Cardiac septum (tissue), 1 donor: Measurements from ENCODE around the gene WWP2. TPM values are rescaled to one million over a fixed set of nuclear protein-coding genes. Genes with fewer than 3 reads are reported as not detected.

Experiments
- DNase-seq: peaks from one replicate; pipeline ENCODE4 v3.0.0-alpha.2; 2020; ENCODE audit warnings: low spot score
- intact Hi-C: fragments of 100-400 bp; cut with DNase I; formaldehyde crosslinking; loops from one replicate; pipeline ENCODE4 v1.14.0; 2022
- total RNA-seq: library from RNA; stranded (reverse); fragmentation: NEBNext Ultra II Directional; extraction: Animal tissue kit (Norgen Biotek cat#: 25700); gene quantifications from one replicate; pipeline ENCODE4 v1.2.1, GENCODE V29; 2021
- donor health status: DM: no; HTN: no; CAD: no.

Gene WWP2
- total RNA-seq, 1 donor from 2014 or later, result 23.8 TPM

GRCh38 chr16:69870761-69871160 is 108.6 kb downstream of the WWP2 start:
- no peak for DNase-seq
- intact Hi-C loops, result no loop called here

GRCh38 chr16:69871708-69872107 is 109.6 kb downstream of the WWP2 start:
- DNase-seq, result no peak
- intact Hi-C loops, result no loop called here

DNA sequence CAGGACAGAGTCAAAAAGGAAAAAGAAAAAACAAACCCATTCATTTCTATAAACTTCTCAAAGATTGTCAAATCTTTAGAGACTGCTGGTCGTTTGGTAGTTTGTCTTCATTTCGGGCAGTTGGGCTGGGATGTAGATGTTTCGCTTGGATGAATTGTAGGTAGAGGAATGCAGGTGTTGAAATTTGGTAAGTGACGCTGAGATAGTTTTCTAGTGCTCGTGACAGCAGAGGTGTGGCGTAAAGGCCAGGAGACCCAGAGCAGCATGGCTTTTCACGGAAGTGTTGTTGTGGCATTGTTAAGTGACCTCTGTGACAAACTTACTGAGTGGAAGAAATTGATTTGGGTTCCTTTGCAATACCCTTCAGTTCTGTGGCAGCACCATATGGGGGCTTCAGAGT is 110.8 kb downstream of the WWP2 start:
- intact Hi-C loops, result no loop called here

DNA sequence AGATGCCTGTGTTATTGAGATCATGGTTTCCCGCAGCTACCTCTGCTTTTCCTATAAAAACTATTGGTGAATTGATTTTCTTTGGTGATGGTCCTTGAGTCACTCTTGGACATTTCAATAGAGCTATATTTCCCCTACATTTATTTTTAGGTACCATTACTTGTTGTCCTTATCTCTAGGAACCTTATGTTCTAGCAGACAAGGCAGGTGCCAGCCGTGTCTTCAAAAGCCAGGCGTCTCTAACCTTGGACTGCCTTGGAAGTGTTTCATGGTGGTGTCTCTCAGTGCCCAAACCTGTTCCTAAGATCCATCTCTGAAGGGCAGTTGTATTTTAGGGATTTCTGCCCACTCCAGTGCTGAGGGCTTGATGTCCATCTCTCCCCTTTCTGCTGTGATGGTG is 111.7 kb downstream of the WWP2 start:
- DNase-seq, result no peak
- intact Hi-C loops, result no loop called here

More for the DNA sequence above, 110.8 kb downstream of the WWP2 start:
- DNase-seq, result no peak

DNA sequence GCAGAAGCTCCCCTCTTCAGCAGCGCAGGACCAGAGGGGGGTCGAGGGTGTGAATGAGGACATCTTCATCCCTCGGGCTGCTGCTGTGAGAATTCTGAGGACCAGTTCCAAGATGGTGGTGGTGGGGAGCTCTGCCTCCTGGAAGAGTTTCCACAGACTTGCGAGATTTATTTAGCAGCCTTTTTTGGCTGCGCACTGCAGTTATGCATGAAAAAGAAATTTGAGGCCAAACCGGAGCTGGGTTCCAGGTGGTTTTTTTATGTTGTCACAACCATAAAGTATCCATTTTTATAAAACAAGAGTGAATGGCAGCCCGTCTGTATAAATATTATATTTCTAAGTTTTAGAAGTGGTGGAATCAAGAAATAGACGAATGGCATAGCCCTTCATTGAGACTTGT is 112.1 kb downstream of the WWP2 start:
- DNase-seq, result no peak
- intact Hi-C loops, result no loop called here

DNA sequence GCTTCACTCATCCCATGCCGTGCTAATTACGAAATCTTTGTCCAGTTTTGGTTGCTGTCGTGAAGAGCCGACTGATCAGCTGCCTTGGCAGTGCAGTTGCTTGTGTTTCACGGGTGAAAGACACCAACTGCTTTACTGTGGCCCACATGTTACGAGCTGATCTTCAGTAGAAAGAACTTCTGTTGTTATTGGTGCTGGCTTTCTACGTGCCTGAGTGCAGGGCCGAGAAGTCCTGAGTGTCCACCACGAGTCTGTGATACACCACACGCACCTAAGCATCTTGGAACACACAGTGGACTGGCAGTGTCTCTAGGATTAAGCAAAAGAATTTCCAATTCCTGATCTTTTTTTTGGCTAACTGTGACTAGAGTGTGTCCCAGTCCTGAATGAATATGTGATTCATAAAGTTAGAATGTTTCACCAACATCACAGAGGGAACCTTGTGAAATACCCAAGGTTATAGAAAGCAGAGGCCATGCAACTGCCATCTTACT is 118.6 kb downstream of the WWP2 start:
- no peak for DNase-seq
- intact Hi-C loops, result no loop called here

DNA sequence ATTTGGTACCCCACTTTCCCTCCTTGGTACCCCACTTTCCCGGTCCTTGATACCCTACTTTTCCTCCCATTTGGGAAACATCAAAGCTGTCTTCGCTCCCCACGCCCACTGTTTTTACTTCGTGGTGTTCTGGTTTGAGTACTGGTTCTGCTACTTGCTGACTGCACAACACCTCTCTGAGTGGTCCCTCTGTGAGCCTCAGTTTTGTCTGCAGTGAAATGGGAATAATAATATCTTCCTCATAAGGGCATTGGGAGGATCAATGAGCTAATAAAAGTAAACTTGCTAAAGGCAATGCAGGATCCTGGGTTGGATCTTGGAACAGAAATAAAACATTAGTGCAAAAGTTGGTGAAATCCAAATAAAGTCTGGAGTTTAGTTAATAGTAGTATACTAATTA is 119.0 kb downstream of the WWP2 start:
- DNase-seq, result no peak
- intact Hi-C loops, result no loop called here

DNA sequence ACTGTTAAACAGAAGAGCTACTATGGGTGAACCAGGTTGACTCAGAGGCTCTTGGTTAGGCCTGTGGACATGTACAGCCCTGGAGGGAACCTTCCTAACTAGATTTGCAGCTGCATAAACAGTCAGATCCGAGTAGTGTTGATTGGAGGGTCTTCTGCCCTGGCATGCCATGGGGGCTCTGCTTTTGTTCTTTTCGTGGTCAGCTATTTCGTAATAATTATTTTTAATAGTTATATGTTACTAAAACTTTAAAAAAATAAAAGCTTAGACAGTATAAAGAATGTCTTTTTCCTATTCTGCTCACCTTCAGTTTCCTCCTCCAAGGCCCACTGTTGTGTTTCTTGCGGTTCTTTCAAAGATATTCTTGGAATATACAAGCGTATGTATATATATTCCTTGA is 121.6 kb downstream of the WWP2 start:
- DNase-seq, result no peak
- intact Hi-C loops, result no loop called here

- intact Hi-C loops, result no loop called here
- no peak for DNase-seq
Observed at GRCh38 chr16:69885722-69886121, 123.6 kb downstream of the WWP2 start.

GRCh38 chr16:69886726-69887125 is 124.6 kb downstream of the WWP2 start:
- intact Hi-C loops, result no loop called here
- DNase-seq, result no peak

GRCh38 chr16:69888005-69888590 is 126.0 kb downstream of the WWP2 start:
- no peak for DNase-seq
- intact Hi-C loops, result no loop called here

DNA sequence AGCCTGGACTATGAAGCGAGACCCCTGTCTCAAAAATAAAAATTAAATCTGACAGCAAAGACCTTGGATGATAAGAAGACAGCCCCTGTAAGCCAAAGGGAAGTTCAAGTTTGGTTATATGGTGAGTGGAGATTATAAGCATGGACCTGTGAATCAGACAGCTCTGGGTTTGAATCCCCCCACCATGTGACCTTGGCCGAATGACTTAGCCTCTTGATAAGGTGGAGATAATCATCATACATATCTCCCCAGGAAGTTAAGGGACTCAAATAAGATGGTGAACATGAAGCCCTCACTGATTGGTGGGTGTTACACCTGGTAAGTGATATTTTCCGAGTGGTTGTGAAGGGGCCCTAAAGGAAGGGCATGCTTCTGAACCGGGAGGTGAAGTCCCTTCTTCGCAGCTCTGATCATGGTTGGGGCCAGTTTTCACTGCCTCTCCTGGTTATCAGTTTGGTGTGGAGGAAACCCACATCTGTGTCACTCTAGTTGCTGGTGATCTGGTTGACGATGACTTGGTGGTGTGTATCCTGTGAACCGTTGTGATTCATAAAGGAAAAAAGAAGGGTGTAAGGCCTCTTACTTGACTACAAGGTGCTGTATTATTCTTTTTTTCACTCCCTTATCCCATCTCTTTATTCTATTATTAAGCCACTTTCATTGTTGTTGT is 127.3 kb downstream of the WWP2 start:
- DNase-seq, result no peak
- intact Hi-C loops, result no loop called here

DNA sequence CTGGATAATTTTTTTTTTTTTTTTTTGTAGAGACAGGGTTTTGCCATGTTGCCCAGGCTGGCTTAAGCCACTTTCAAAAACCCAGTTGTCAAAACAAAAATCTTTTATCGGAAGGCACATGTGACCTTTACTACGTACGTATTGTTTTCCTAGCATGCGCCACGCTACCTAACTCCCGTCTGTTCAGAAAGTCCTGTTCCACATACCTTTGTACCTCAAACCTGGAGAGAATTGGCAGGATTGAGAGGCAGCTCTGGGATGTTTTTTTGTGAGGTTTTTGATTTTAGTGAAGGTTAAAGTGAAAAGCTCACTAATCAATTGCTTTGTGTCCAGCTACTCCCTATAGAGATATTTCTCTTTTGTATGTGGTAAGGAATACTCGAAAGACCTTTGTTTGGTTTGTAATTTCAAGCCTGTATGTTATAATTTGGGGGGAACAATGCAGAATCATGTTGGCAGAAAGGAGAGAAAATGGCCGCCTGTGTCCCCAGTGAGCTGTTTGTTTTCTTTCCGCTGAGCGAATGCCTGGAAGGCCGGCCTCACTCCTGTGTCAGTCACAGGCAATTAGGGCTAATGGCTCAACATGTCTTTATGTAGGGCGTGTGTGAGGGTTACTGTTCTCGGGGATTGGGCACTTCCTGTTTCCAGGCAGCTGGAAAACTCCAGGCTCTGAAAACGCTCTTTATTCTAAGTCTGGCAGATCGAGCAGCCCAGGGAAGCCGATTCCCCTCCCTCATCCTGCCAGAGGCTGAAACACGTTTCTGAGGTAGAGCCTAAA is 128.2 kb downstream of the WWP2 start:
- no peak for DNase-seq
- intact Hi-C loops, result loop anchor here (5.0 kb wide), 1 partner anchor 37 kb away; no protein-coding TSS in a partner anchor

GRCh38 chr16:69890892-69891282 is 128.8 kb downstream of the WWP2 start:
- intact Hi-C loops, result loop anchor here (5.0 kb wide), 1 partner anchor 36 kb away; no protein-coding TSS in a partner anchor
- DNase-seq, result no peak

- DNase-seq, result no peak
- intact Hi-C loops, result loop anchor here (5.0 kb wide), 1 partner anchor 35 kb away; no protein-coding TSS in a partner anchor
Observed at GRCh38 chr16:69892378-69892777, 130.2 kb downstream of the WWP2 start.

GRCh38 chr16:69893106-69893505 is 131.0 kb downstream of the WWP2 start:
- DNase-seq, result no peak
- intact Hi-C loops, result loop anchor here (5.0 kb wide), 1 partner anchor 34 kb away; no protein-coding TSS in a partner anchor

DNA sequence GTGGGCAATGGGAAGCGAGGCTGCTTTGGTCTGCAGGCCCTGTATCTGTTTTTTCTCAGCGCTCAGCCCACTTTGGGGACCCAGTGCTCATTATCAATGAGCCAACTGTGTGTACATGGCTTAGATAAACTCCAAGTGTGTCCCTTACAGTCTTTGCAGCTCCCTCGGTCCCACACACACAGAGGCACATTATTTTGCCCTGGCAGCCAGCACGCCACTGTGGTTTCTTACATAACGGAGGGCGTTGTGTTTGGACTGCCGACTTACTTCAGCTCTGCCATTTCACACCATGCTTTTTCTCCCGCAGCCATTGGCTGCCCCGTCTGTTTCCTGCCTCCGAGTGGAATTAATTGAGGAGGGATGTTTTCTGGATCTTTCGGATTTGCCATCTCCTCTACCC is 132.5 kb downstream of the WWP2 start:
- intact Hi-C loops, result loop anchor here (5.0 kb wide), 1 partner anchor 33 kb away; no protein-coding TSS in a partner anchor
- DNase-seq, result no peak

GRCh38 chr16:69903865-69904415 is 141.8 kb downstream of the WWP2 start:
- no peak for DNase-seq
- intact Hi-C loops, result no loop called here

DNA sequence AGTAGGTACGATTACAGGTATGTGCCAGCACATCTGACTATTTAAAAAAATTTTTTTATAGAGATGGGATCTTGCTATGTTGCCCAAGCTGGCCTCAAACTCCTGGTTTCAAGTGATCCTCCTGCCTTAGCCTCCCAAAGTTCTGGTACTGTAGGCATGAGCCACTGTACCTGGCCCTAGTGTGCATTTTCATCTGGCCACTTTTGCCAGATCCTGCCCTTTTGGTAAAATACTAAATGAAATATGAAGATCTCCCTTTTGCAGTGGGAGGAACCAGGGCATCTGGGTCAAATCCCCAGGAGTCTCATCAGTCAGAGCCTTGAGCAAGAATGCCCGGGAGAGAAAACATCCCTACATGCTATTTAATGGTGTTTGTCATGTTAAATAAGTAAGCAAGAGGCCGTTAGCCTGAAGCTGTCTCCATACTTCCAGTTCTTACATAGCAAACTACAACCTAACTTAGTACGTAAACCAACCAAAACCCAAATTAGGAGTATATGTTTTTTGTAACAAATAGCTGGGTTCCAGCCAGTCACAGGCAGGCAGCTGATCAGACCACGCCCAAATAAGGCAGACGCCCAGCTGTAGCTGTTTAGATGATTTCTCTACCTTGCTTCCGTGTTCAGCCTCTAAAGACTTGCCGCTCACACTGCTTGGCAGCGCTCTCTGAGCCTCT is 142.5 kb downstream of the WWP2 start:
- intact Hi-C loops, result no loop called here
- peak; percentile 41 for DNase-seq

- intact Hi-C loops, result no loop called here
- no peak for DNase-seq
Observed at GRCh38 chr16:69905171-69905555, 143.0 kb downstream of the WWP2 start.
